Cardiac fibroblast (primary cell): ENCODE measurements around the gene IFI35.

ENCODE experiments used
- DNase-seq, 2 donors: peaks; one replicate each; pipeline versions ENCODE4 v3.0.0 to v3.0.0-alpha.2; 2010; ENCODE audit warnings: low read depth in 2 of 2
- H3K4me3 ChIP-seq, 2 donors: replicated peaks in 1 of 2; 1 replicate in 1 of 2; 2 replicates in 1 of 2; pipeline ENCODE4 v1.5.1; 2011; ENCODE audit warnings: low read depth in 2 of 2, low read length in 2 of 2, mild to moderate bottlenecking in 2 of 2, moderate library complexity in 1 of 2
- TF ChIP-seq, protein P1 (sequence below): IDR thresholded peaks from one replicate; pipeline ENCODE4 v1.5.1; 2011; ENCODE audit warnings: low read depth, mild to moderate bottlenecking, low read length, inconsistent platforms

Gene IFI35

DNA sequence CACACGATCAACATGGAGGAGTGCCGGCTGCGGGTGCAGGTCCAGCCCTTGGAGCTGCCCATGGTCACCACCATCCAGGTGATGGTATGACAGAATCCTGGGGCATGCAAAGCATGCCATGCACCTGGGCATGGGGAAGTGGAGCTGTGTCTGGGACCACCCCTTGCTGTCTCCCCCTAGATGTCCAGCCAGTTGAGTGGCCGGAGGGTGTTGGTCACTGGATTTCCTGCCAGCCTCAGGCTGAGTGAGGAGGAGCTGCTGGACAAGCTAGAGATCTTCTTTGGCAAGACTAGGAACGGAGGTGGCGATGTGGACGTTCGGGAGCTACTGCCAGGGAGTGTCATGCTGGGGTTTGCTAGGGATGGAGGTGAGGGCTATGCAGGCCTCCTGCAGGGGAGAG is 6.7 kb downstream of the IFI35 start:
- TF ChIP-seq, protein P1, sequence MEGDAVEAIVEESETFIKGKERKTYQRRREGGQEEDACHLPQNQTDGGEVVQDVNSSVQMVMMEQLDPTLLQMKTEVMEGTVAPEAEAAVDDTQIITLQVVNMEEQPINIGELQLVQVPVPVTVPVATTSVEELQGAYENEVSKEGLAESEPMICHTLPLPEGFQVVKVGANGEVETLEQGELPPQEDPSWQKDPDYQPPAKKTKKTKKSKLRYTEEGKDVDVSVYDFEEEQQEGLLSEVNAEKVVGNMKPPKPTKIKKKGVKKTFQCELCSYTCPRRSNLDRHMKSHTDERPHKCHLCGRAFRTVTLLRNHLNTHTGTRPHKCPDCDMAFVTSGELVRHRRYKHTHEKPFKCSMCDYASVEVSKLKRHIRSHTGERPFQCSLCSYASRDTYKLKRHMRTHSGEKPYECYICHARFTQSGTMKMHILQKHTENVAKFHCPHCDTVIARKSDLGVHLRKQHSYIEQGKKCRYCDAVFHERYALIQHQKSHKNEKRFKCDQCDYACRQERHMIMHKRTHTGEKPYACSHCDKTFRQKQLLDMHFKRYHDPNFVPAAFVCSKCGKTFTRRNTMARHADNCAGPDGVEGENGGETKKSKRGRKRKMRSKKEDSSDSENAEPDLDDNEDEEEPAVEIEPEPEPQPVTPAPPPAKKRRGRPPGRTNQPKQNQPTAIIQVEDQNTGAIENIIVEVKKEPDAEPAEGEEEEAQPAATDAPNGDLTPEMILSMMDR, result no peak
- H3K4me3 ChIP-seq, result no peak overlapping the region

DNA sequence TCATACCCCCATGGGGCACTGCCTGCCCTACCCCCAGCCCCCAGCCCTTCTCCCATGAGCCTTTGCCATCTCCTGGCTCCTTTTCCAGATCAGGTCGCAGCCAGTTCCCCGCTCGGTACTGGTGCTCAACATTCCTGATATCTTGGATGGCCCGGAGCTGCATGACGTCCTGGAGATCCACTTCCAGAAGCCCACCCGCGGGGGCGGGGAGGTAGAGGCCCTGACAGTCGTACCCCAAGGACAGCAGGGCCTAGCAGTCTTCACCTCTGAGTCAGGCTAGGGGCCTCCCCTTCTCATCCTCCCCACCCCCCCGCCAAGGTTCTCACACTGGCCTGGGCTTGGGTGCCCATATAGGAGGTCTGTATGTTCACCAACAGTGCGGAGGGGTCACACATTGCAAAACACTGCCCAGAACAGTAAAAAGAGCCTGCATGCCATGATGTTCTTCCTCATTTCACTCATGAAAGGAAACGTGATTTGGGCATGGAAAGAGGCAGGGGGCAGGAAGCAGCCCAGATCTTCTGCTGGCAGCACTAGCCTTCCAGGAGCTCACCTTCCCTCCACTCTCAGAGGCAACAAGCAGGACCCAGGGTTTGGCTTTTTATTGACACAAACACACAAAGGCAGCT is 7.5 kb downstream of the IFI35 start:
- no peak for DNase-seq
- TF ChIP-seq, protein P1, result no peak
- no peak overlapping the region for H3K4me3 ChIP-seq

More for the DNA sequence above, 6.7 kb downstream of the IFI35 start:
- DNase-seq, result no peak

- no peak for DNase-seq
- TF ChIP-seq, protein P1, result no peak
- no peak overlapping the region for H3K4me3 ChIP-seq
Observed at GRCh38 chr17:43014649-43015542, 8.3 kb downstream of the IFI35 start.

GRCh38 chr17:43015579-43015978 is 9.0 kb downstream of the IFI35 start:
- TF ChIP-seq, protein P1, result no peak
- no peak overlapping the region for H3K4me3 ChIP-seq
- DNase-seq, result peak in 1 of 2 donors; percentile 46

DNA sequence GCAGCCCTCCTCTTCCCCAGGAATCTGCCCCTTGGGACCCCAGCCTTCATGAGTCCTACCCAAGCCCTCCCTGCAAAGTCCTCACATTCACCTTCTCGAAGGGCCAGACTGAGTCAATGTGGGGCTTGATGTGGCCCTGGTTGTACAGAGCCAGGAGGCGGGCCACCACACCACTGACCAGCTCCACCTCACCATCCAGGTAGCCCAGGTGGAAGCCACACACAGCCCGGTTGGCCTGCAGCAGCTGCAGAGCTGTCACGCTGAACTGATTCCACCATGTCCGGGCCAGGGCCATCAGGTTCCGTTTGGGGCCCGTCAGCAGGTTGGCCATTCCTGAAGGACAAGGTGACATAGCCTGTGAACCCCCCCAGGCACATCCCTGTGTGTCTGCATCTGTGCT is 9.6 kb downstream of the IFI35 start:
- DNase-seq, result no peak
- H3K4me3 ChIP-seq, result no peak overlapping the region
- TF ChIP-seq, protein P1, result no peak

GRCh38 chr17:43018008-43018853 is 11.6 kb downstream of the IFI35 start:
- no peak overlapping the region for H3K4me3 ChIP-seq
- TF ChIP-seq, protein P1, result no peak
- DNase-seq, result peak in 1 of 2 donors; percentile 44
